Ovary (tissue), 9 donors: Measurements from ENCODE around the gene UNC13C. TPM values are rescaled to one million over a fixed set of nuclear protein-coding genes. Genes with fewer than 3 reads are reported as not detected.

ENCODE experiments used
- DNase-seq, 5 donors: peaks; one replicate each; pipeline ENCODE4 v3.0.0-alpha.2; 2019 to 2020
- H3K27ac ChIP-seq, 2 donors: fragments of 200-600 bp; one replicate each; pipeline versions ENCODE4 v1.5.1 to v1.8.0; 2019 to 2022
- H3K27me3 ChIP-seq: fragments of 200-600 bp; one replicate; pipeline ENCODE4 v1.8.0; 2022
- H3K36me3 ChIP-seq: fragments of 200-600 bp; sonication (generic); one replicate; pipeline ENCODE4 v1.5.1; 2019
- H3K4me1 ChIP-seq: one replicate; pipeline ENCODE4 v1.8.1; 2013; ENCODE audit warnings: mild to moderate bottlenecking, moderate library complexity; ENCODE audit not compliant: insufficient read depth
- H3K4me3 ChIP-seq: fragments of 200-600 bp; sonication (generic); one replicate; pipeline ENCODE4 v1.5.1; 2017
- H3K9me3 ChIP-seq, 2 donors: fragments of 200-600 bp in 1 of 2; sonication (generic) in 1 of 2; one replicate each; pipeline versions ENCODE4 v1.5.1 to v1.8.1; 2013 to 2019; ENCODE audit warnings: mild to moderate bottlenecking in 1 of 2, moderate library complexity in 1 of 2
- CTCF ChIP-seq, 3 donors: fragments of 450-650 bp in 2 of 3; fragments of 200-600 bp in 1 of 3; IDR thresholded peaks; one replicate each; pipeline versions ENCODE4 v1.5.1 to v1.8.0; 2016 to 2022; ENCODE audit warnings: antibody characterized with exemption in 3 of 3, mild to moderate bottlenecking in 1 of 3
- EP300 ChIP-seq: sonication (generic); formaldehyde crosslinking; IDR thresholded peaks from one replicate; pipeline ENCODE4 v1.6.1; 2017; ENCODE audit warnings: antibody characterized with exemption
- POLR2A ChIP-seq: fragments of 450-650 bp; IDR thresholded peaks from one replicate; pipeline ENCODE4 v1.6.1; 2017; ENCODE audit warnings: antibody characterized with exemption, mild to moderate bottlenecking, moderate library complexity
- WGBS, 3 donors: extraction: QIAGEN DNeasy Blood & Tissue Kit in 1 of 3; methylation state at CpG; one replicate each; pipeline versions ENCODE4 v1.1.5 to v1.1.7; 2013 to 2017; 5-methylcytosine and 5-hydroxymethylcytosine counted together
- intact Hi-C, 4 donors: fragments of 100-400 bp; cut with DNase I; formaldehyde crosslinking; loops; one replicate each; pipeline versions ENCODE4 v1.11.0 to v1.15.1; 2022 to 2023
- polyA plus RNA-seq, 2 donors: library from polyadenylated mRNA; stranded (reverse); fragments of 200-250 nt in 1 of 2; fragments of 350-450 nt in 1 of 2; fragmentation: Illumina TruSeq in 1 of 2; extraction: RNeasy Lipid Tissue Mini Kit (QIAGEN cat#74804) in 1 of 2; gene quantifications; one replicate each; pipeline ENCODE4 v1.2.3, GENCODE V29; 2013 to 2014
- total RNA-seq, 7 donors: library from RNA; depleted of rRNA in 2 of 7; stranded (reverse); fragments of >200 nt in 2 of 7; fragmentation: NEBNext Ultra II Directional in 3 of 7; extraction: Animal tissue kit (Norgen Biotek cat#: 25700) in 3 of 7; gene quantifications; one replicate each; pipeline versions ENCODE4 v1.1.0 to v1.2.4, GENCODE V29; 2016 to 2023
- donor health status: DM: no; HTN: no; CAD: no; lungs with moderate emphysema.
- donor health status: DM: no; HTN: no; CAD: no.
- donor health status: Bipolar disorder and iron deficiency.
- donor health status: DM: yes; HTN: yes; CAD: no.
- donor health status: DM: no; HTN: no; CAD: no.
- donor health status: DM: yes; HTN: yes; CAD: no.

Gene UNC13C
- total and polyA plus RNA-seq, 9 donors, result 0.05 to 2.1 (median 1.3) TPM

- no peaks in the 10 kb centered on the region for H3K36me3 ChIP-seq
- 32 to 38% (median 33%) methylated on average over 4 of the region's 4 CpGs for WGBS, 3 donors
- H3K4me1 ChIP-seq, result no peaks in the 10 kb centered on the region
- no peak overlapping the region for H3K4me3 ChIP-seq
- TF ChIP-seq CTCF (IDR thresholded peaks at IDR 0.05) (no peak), EP300 (no peak), POLR2A (no peak)
- intact Hi-C loops, result no loop called here
- no peak overlapping the region for H3K27ac ChIP-seq
- no peaks in the 10 kb centered on the region for H3K27me3 ChIP-seq
- DNase-seq, result no peak
- H3K9me3 ChIP-seq, result no peaks in the 10 kb centered on the region
These were observed 15.3 kb upstream of the UNC13C start for GRCh38 chr15:53962646-53963561.

GRCh38 chr15:53963801-53964200 lies 14.4 kb upstream of the UNC13C start:
- TF ChIP-seq CTCF (IDR thresholded peaks at IDR 0.05) (no peak), EP300 (no peak), POLR2A (no peak)
- intact Hi-C loops, result no loop called here

GRCh38 chr15:53974121-53974520 lies 4.1 kb upstream of the UNC13C start:
- no peaks in the 10 kb centered on the region for H3K36me3 ChIP-seq
- no peaks in the 10 kb centered on the region for H3K4me1 ChIP-seq
- no peak for TF ChIP-seq POLR2A
- no peak for TF ChIP-seq CTCF (IDR thresholded peaks at IDR 0.05)
- no peak for TF ChIP-seq EP300
- intact Hi-C loops, result no loop called here
- no peak for DNase-seq
- 76 to 77% (median 77%) methylated on average over 2 of the region's 2 CpGs for WGBS, 3 donors
- no peak overlapping the region for H3K4me3 ChIP-seq
- no peaks in the 10 kb centered on the region for H3K9me3 ChIP-seq
- no peak overlapping the region for H3K27ac ChIP-seq
- no peaks in the 10 kb centered on the region for H3K27me3 ChIP-seq

More at GRCh38 chr15:53963801-53964200, 14.4 kb upstream of the UNC13C start:
- H3K4me1 ChIP-seq, result no peaks in the 10 kb centered on the region
- no peak overlapping the region for H3K27ac ChIP-seq
- no peaks in the 10 kb centered on the region for H3K9me3 ChIP-seq
- no peak overlapping the region for H3K4me3 ChIP-seq
- DNase-seq, result no peak
- H3K27me3 ChIP-seq, result no peaks in the 10 kb centered on the region
- H3K36me3 ChIP-seq, result no peaks in the 10 kb centered on the region

GRCh38 chr15:53974813-53975212 lies 3.4 kb upstream of the UNC13C start:
- TF ChIP-seq EP300 (no peak), POLR2A (no peak), CTCF (IDR thresholded peaks at IDR 0.05) (no peak)
- Histone ChIP-seq H3K4me3 (no peak overlapping the region), H3K4me1 (no peaks in the 10 kb centered on the region), H3K27me3 (no peaks in the 10 kb centered on the region), H3K9me3 (no peaks in the 10 kb centered on the region), H3K27ac (no peak overlapping the region), H3K36me3 (no peaks in the 10 kb centered on the region)
- intact Hi-C loops, result no loop called here
- WGBS, 3 donors, result 76 to 82% (median 78%) methylated on average over 3 of the region's 3 CpGs
- DNase-seq, result no peak
